HL-60/S4 (cell line): ENCODE data around the gene NKAIN1.

Source experiments
- in situ Hi-C: fragments of 300-500 bp; cut with MboI; formaldehyde crosslinking; loops from 2 replicates; pipeline ENCODE4 v1.14.3; 2022; ENCODE audit warnings: low sequenced_read_pairs

NKAIN1 gene

DNA sequence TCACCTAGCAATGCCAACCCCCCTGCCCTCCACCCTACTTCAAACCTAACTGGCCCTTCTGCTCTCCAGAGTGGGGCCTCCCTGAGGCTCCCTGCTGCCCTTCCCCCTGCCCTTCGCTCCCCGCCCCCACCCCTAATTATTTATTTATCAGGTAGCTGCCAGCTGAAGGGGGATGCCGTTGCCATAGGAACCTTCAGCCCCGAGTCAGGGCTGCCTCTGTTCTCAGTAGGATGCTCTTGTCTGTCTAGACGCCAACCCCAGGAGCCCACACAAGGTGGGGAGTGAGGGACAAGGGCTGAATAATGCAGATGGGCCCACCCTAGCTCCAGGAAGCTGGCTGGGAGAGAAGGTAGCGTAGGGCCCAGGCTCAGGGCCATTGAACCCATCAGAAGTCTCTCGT is 41.1 kb downstream of the NKAIN1 start:
- in situ Hi-C loops, result loop anchor here (25.0 kb wide), 1 partner anchor 364 kb away; no protein-coding TSS in a partner anchor

DNA sequence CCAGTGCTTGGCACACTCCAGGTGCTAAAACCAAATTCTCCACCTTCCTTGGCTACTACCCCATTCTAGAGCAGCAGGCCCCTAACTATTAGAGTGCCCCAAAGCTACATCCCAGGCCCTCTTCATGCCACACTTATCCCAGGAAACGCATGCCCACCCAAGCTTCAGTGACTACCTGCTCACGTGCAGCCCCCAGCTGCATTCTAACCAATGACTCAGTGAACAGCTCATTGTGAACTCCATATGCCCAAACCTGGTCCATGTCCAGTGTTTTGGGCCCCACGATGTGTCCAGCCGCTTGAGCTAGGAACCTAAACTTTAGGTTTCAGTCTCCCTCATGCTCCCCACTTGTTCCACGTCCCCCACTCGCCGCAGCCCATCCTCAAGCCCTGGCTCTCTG is 41.5 kb downstream of the NKAIN1 start:
- in situ Hi-C loops, result loop anchor here (25.0 kb wide), 1 partner anchor 364 kb away; no protein-coding TSS in a partner anchor

DNA sequence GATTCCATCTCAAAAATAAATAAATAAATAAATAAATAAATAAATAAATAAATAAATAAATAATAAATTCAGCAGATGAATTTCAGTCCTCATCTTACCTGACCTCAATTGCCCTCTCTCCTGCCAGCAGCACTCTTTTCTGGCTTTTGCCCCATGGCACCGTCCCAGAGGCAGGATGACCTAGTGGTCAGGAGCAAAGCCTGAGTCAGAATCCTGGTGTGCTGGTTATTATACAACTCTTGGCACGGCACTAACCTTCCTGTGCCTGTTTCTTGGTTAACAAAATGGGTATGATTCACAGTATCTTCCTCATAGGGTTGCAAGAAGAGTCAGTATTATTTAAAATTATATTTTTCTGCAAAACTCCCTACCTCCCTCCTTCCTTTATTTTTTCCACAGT is 43.0 kb downstream of the NKAIN1 start:
- in situ Hi-C loops, result loop anchor here (25.0 kb wide), 1 partner anchor 366 kb away; no protein-coding TSS in a partner anchor

DNA sequence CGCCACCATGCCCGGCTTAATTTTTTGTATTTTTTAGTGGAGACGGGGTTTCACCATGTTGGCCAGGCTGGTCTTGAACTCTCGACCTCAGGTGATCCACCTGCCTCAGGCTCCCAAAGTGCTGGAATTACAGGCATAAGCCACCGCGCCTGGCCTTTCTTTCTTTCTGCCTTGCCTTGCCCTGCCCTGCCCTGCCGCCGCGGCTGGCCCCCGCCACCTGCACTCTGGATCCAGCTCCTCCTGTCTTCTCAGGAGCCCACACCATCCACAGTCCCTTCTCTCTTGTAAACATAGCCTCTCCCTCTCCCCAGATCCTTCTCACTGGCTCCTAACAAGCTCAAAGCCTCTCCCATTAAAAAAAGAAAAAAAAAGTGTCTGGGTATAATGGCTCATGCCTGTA is 44.4 kb downstream of the NKAIN1 start:
- in situ Hi-C loops, result loop anchor here (25.0 kb wide), 1 partner anchor 367 kb away; no protein-coding TSS in a partner anchor

DNA sequence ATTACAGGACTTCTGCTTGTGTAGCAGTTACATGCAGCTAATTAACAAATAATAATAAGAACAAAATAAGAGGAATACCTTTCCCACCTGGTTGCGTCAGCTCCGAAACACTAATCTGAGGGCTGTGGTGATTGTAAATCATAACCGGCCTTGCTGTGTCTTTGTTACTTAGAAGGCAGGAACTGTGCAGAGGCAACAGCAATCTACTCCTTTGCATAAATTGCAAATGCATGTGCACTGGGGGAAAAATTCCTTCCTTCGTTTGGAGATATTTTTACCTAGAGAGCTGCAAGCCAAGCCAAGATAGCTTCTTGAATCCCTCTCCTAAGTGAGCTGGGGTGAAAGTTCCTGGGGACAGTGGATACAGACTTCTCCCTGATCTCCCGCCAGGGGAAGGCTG is 46.0 kb downstream of the NKAIN1 start:
- in situ Hi-C loops, result loop anchor here (25.0 kb wide), 1 partner anchor 369 kb away; no protein-coding TSS in a partner anchor

DNA sequence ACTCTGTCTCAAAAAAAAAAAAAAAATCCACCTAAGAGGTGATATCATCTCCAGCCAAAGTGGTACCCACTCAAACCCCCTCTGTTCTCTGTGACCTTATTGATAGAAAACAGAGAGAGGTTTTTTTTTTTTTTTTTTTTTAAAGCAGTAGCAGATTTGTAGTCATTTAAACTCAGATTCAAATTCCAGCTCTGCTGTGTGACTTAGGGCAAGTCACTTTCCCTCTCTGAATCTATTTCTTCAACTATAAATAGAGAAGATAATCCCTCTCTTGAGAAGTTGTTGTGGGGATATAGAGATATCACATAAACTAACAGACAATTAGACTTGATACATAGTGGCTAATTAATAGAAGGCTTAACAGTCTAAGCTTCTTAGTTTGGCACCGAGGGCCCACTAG is 48.4 kb downstream of the NKAIN1 start:
- in situ Hi-C loops, result loop anchor here (25.0 kb wide), 1 partner anchor 371 kb away; no protein-coding TSS in a partner anchor

DNA sequence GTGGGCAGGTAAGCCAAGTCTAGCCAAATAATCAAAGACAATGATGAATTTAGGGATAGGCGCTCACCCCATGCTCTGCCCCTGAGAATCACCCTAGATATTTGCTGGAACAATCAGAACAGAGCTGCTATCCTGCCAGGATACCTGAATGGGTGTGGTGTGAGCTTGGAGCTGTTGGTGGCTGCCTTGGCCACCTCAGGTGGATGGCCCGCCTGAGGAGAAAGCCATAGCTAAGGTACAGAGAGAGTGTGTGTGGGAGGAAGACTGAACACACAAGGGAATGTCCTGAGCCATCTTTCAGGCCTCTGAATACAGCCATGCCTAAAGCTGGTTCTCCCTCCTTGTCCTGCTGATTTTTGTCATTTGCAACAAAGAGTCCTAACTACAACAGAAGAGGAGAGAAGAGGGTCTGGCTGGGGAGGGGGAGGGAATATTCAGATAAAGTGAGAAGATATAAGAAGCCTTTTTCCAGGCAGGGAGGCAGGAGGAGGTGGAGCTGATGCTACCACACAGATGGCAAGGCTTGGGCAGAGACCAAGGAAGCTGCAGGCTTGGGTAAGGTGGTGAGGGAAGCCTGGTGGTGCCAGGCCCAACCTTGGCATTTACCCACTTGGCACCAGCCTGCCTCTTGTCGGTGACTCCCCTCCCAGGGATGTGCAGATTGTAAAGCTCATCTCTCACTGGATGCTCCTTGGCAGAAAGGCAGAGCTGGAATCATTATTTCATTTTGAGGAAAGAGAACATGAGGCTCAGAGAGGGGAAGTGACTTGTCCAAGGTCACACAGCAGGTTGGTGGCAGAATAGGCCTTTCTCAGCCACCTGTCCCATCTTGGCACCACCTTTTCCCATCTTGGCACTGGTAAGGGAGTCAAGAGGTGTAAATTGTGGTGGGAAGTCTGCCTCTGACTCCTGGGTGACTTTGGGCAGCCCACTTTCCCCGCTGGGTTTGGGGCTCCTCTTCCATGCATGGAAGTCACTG is 49.7 kb downstream of the NKAIN1 start:
- in situ Hi-C loops, result loop anchor here (25.0 kb wide), 1 partner anchor 372 kb away; no protein-coding TSS in a partner anchor

DNA sequence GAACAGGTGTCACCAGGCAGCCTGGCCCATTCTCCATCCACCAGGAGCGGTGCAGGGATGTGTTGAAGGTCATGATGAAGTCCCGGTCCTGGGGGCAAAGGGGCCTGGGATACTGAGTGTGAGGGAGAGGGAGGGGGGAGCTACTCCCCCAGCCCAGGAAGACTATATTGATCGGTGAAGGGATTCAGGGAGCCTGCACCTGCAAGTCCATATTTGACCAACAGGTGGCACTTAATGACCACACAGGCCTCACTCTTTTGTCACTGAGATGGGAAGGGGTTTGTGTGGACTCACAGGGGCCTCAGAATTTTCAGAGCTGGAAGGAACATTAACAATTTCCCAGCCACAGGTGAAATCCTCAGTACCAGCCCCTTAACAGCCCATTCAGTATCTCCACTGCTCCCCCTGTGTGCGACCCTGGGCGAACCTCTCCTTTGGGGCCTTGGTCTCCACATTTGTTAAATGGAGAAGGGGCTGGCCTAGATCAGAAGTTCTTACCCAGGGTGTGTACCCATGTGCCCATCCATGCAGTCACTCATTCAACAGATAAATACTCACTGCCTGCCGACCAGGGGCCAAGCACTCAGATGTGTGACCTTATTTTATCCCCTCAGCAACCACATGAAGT is 55.6 kb downstream of the NKAIN1 start:
- in situ Hi-C loops, result loop anchor here (25.0 kb wide), 1 partner anchor 378 kb away; no protein-coding TSS in a partner anchor

DNA sequence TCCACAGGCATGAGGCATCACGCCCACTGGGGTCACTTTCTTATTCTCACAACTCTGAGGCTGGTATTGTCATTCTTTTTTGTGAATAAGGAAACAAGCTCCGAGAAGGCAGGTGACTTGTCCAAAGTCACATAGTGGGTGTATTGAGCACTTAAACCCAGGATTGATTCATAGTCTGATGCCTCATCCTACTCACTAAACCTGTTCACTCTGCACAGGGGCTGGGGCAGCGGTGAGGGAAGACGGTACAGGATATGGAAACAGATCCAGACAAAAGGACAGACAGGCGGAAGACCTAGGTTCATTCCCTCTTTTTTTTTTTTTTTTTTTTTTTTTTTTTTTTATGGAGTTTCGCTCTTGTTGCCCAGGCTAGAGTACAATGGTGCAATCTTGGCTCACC is 56.6 kb downstream of the NKAIN1 start:
- in situ Hi-C loops, result loop anchor here (25.0 kb wide), 1 partner anchor 379 kb away; no protein-coding TSS in a partner anchor

DNA sequence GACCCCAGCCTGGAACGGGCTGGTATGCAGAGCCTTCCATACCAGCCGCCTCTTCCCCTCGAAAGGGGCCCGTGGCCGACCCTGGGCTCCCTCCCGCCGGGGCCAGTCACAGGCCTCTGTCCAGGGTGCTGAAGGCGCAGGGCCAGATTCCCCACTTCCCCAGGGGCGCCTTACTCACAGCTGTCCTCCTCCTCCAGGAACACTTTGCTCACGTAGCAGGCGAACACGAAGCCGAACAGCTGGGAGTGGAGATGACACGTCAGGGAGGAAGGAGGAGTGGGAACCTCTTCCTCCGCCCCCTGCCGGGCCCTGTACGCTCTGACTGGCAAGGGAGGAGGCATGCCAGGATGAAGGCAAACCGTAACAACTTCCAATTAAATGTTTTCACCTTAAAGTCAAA is 57.3 kb downstream of the NKAIN1 start:
- in situ Hi-C loops, result loop anchor here (25.0 kb wide), 1 partner anchor 380 kb away; no protein-coding TSS in a partner anchor

DNA sequence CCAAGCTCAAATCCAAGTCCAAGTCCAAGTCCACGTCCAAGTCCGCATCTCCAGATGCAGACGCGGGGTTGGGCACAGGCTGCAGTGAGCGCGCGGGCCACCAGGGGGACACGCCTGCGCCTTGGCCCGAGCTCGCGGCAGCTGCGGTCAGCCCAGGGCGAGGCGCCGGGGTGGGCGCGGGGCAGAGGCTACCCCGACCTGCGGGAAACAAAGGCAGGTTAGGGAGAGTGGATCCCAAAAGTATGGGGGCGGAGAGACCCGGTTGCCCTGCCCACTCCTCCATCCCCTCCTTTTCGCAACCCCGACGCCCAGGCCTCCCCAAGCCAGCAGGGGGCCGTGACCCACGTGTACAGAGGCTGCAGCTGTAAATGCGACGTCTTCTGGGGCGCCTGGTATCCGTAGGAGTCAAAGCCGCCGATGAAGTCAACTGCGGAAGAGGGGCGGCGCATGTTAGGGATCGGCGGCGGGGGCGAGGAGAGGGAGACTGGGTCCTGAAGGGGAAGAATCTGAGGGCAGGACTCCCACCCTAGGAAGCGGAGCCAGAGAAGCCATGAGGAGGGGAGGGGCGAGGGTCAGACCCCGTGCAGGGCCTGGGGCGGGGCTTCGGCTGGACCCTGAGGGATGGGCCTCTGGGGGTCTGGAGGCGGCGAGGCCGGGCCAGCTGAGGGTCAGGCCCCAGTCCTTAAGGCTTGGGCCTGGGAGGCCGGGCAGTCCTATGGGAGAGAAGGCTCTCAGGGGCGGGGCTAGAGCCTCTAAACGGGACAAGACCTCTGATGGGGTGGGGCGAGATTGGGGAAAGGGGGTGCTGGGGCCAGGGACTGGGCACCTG is 58.0 kb downstream of the NKAIN1 start:
- in situ Hi-C loops, result loop anchor here (25.0 kb wide), 1 partner anchor 381 kb away; no protein-coding TSS in a partner anchor

DNA sequence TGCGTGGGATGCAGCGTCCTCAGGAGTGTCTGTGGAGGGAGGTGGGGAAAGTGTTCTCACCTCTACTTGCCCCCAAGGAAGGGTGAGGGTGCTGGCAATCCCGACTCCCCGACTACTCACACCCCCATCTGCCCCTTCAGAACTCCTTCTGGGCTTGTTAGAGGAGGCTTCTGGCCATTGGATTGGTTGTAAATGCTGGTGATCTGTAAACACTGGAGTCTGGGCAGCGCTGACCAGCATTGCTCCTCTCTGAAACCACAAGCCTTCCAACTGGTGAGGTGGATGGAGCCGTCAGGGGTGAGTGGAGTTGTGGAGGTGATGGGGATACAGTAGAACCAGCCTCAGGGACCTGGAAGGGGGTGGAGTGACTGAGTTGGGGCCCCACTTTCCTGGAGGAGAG is 59.3 kb downstream of the NKAIN1 start:
- in situ Hi-C loops, result loop anchor here (25.0 kb wide), 1 partner anchor 382 kb away; no protein-coding TSS in a partner anchor

DNA sequence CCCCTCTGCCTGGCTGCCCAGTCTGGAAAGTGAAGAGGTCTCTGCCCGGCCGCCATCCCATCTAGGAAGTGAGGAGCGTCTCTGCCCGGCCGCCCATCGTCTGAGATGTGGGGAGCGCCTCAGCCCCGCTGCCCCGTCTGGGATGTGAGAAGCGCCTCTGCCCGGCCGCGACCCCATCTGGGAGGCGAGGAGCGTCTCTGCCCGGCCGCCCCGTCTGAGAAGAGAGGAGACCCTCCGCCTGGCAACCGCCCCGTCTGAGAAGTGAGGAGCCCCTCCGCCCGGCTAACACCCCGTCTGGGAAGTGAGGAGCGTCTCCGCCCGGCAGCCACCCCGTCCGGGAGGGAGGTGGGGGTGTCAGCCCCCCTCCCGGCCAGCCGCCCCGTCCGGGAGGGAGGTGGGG is 63.4 kb downstream of the NKAIN1 start:
- in situ Hi-C loops, result loop anchor here (25.0 kb wide), 1 partner anchor 386 kb away; no protein-coding TSS in a partner anchor

DNA sequence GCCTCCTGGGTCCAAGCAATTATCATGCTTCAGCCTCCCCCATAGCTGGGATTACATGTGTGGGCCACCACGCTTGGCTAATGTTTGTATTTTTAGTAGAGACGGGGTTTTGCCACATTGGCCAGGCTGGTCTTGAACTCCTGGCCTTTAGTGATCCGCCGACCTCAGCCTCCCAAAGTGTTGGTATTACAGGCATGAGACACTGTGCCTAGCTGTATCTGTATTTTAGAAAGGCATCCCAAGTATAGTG is 69.3 kb downstream of the NKAIN1 start:
- in situ Hi-C loops, result no loop called here

DNA sequence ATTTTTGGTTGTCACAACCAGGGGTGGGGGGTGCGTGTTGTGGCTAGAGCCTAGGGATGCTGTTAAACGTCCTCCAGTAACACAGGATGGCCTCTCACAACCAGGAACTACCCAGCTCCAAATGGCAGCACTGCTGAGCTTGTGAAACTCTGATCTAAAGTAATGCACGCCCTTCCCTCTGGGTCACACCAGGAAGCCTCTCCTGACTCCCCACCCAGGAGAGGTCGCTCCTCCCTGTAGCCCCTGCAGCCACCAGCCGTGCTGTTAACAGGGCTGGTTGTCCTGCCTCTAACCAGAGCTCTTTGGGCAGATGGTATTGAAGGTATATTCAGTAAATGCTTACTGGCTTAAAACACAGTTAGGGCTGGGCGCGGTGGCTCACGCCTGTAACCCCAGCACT is 73.2 kb downstream of the NKAIN1 start:
- in situ Hi-C loops, result no loop called here

DNA sequence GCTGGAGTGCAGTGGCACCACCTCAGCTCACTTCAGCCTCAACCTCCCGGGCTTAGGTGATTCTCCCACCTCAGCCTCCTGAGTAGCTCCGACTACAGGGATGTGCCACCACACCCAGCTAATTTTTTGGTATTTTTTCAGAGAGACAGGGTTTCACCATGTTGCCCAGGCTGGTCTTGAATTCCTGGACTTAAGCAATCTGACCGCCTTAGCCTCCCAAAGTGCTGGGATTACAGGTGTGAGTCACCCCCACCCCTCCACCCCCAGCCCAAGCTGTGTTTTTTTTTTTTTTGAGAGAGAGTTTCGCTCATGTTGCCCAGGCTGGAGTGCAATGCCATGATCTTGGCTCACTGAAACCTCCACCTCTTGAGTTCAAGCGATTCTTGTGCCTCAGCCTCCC is 75.4 kb downstream of the NKAIN1 start:
- in situ Hi-C loops, result no loop called here

DNA sequence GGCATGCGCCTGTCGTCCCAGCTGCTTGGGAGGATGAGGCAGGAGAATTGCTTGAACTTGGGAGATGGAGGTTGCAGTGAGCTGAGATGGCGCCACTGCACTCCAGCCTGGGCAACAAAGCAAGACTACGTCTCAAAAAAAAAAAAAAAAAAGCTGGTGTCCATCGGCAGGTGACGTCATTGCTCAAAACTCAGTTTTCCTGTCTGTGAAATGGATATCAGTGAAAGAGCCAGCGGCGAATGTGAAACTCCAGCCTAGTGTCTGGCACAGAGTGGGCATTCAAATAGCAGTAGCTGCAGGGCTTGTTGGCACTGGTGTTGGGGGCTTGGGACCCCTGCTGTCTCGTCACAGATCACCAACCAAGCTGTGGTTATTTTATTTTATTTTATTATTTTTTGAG is 75.8 kb downstream of the NKAIN1 start:
- in situ Hi-C loops, result no loop called here

DNA sequence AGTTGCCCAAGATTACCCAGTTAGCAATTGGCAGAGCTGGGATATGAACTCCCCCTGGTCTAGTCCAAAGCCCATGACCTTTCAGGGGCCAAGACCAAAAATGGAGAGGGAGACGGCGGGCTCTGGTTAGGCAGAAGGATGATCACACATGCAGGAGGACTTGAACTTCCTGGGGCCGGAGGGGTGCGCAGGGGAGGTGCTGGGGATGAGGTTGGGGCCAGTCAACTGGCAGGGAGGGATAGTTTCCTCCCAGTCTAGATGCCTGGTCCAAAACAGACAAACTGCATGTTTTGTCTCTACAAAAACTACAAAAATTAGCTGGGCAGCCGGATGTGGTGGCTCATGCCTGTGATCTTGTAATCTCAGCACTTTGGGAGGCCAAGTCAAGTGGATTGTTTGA is 78.1 kb downstream of the NKAIN1 start:
- in situ Hi-C loops, result no loop called here

DNA sequence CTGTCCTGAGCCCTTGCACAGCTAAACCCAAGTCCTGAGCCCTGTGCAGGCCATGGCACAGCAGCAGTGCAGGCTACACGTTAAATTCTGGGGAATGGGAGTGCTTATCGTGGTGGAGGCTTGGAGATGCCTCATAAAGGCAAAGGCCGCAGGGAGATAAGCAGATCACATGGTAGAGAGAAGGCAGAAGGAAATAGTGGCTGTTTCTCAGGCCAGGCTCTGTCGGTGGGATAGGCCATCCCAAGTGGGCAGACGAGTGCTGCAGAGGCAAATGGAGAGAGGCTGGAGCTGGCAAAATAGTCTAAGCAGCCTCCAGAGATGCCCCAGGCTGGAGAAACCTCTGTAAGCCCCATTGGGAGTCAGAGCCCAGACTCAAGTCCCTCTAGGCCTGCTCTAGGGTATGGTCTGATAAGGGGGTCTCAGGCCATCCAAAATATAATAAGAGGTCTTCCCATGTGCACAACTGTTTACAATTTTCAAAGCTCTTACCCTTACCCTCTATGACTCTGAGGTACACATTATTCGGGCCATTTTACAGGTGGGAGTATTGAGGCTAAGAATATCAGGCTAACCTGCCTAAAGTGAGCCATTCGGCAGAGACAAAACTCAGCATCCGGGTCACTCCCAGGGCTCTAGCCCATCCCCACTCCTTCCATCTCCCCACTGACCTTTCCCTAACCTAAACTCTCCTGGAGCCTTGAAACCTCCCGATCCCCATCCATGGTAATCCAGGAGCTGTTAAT is 79.6 kb downstream of the NKAIN1 start:
- in situ Hi-C loops, result no loop called here

DNA sequence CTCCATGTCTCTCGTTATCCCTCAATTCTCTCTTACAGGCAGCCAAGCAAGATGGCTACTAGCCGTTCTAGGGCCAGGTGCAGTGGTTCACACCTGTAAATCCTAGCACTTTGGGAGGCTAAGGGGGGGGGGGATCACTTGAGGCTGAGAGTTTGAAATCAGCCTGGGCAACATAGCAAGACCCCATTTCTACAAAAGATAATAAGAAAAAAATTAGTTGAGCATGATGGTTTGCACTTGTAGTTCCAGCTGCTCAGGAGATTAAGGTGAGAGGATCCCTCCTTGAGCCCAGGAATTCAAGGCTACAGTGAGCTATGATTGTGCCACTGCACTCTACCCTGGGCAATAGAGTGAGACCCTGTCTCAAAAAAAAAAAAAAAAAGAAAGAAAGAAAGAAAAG is 80.4 kb downstream of the NKAIN1 start:
- in situ Hi-C loops, result no loop called here
